Endodermal cell (in vitro differentiated cells): ENCODE measurements around the gene SUPT20HL1. TPM values are rescaled to one million over a fixed set of nuclear protein-coding genes. Genes with fewer than 3 reads are reported as not detected.

Experiments
- DNase-seq: peaks from one replicate; pipeline ENCODE4 v3.0.0-alpha.2; 2017
- H3K27ac ChIP-seq: 2 replicates; pipeline ENCODE4 v1.5.1; 2013; ENCODE audit warnings: mild to moderate bottlenecking, low read depth, low read length, moderate library complexity
- H3K27me3 ChIP-seq: 2 replicates; pipeline ENCODE4 v1.6.1; 2013; ENCODE audit warnings: mild to moderate bottlenecking, low read length, moderate library complexity; ENCODE audit not compliant: insufficient read depth, control insufficient read depth, poor library complexity, severe bottlenecking
- H3K36me3 ChIP-seq: 2 replicates; pipeline ENCODE4 v1.7.0; 2013; ENCODE audit warnings: mild to moderate bottlenecking, low read length, moderate library complexity; ENCODE audit not compliant: control insufficient read depth, insufficient read depth
- H3K4me1 ChIP-seq: one replicate; pipeline ENCODE4 v1.7.0; 2013; ENCODE audit warnings: low read length; ENCODE audit not compliant: control insufficient read depth, insufficient read depth
- H3K4me3 ChIP-seq: 2 replicates; pipeline ENCODE4 v1.5.1; 2013; ENCODE audit warnings: mild to moderate bottlenecking, low read length, moderate library complexity
- H3K9ac ChIP-seq: 2 replicates; pipeline ENCODE4 v1.6.1; 2013; ENCODE audit warnings: mild to moderate bottlenecking, low read length, moderate library complexity; ENCODE audit not compliant: poor library complexity, severe bottlenecking; ENCODE audit errors: extremely low read depth
- H3K9me3 ChIP-seq: 2 replicates; pipeline ENCODE4 v1.6.1; 2013; ENCODE audit warnings: mild to moderate bottlenecking, low read length, moderate library complexity; ENCODE audit not compliant: control insufficient read depth
- H3K27ac Mint-ChIP-seq: 2 replicates; pipeline ENCODE4 v1.8.0; 2020; ENCODE audit warnings: mixed read lengths
- H3K27me3 Mint-ChIP-seq: 2 replicates; pipeline ENCODE4 v1.8.0; 2021; ENCODE audit warnings: mild to moderate bottlenecking, mixed read lengths; ENCODE audit not compliant: insufficient read depth
- H3K36me3 Mint-ChIP-seq: 2 replicates; pipeline ENCODE4 v1.8.0; 2020; ENCODE audit warnings: low read depth, mixed read lengths
- H3K4me1 Mint-ChIP-seq: 2 replicates; pipeline ENCODE4 v1.8.0; 2020; ENCODE audit warnings: mixed read lengths
- H3K4me3 Mint-ChIP-seq: 2 replicates; pipeline ENCODE4 v1.8.0; 2020; ENCODE audit warnings: mild to moderate bottlenecking, moderate library complexity, mixed read lengths
- H3K9me3 Mint-ChIP-seq: 2 replicates; pipeline ENCODE4 v1.8.0; 2020; ENCODE audit warnings: mild to moderate bottlenecking, mixed read lengths
- CTCF ChIP-seq: fragments of 200-600 bp; sonication (generic); conservative IDR thresholded peaks from 2 replicates; pipeline ENCODE4 v1.5.0; 2021; ENCODE audit warnings: antibody characterized with exemption, mild to moderate bottlenecking
- WGBS, 2 experiments: methylation state at CpG; one replicate each; pipeline versions ENCODE4 v1.1.5 to v1.1.7; 2013; ENCODE audit warnings: missing lambda C conversion rate in 2 of 2, mixed read lengths in 1 of 2; ENCODE audit not compliant: insufficient coverage in 1 of 2, insufficient read length in 1 of 2; 5-methylcytosine and 5-hydroxymethylcytosine counted together
- total RNA-seq, 2 donors: library from RNA; stranded (reverse); fragmentation: NEBNext Ultra II Directional in 1 of 2; extraction: Animal tissue kit (Norgen Biotek cat#: 25700) in 1 of 2; gene quantifications; 2 replicates in 1 of 2; 3 replicates in 1 of 2; pipeline ENCODE4 v1.2.1, GENCODE V29; 2021

The SUPT20HL1 gene
- total RNA-seq, 2 donors from 2014 or later: 0.09 TPM; not detected in 1

GRCh38 chrX:24375600-24376131 lies 15.2 kb downstream of the SUPT20HL1 start:
- WGBS, 2 experiments: 80 to 81% methylated on average over 1 to 9 of the region's 12 CpGs
- Mint-ChIP-seq H3K27ac (no peak overlapping the region), H3K4me3 (no peak overlapping the region), H3K36me3 (no peaks in the 10 kb centered on the region), H3K4me1 (peaks cover 32% of the 10 kb centered on the region), H3K27me3 (peaks cover 45% of the 10 kb centered on the region), H3K9me3 (no peaks in the 10 kb centered on the region)
- H3K9ac ChIP-seq: no peak overlapping the region
- TF ChIP-seq CTCF: no peak
- DNase-seq: peak; percentile 64
- no peaks in the 10 kb centered on the region for H3K4me1 ChIP-seq
- no peaks in the 10 kb centered on the region for H3K9me3 ChIP-seq
- no peak overlapping the region for H3K27ac ChIP-seq
- no peaks in the 10 kb centered on the region for H3K36me3 ChIP-seq
- H3K4me3 ChIP-seq: no peak overlapping the region
- peaks cover 13% of the 10 kb centered on the region for H3K27me3 ChIP-seq

- Histone ChIP-seq H3K27ac (no peak overlapping the region), H3K9ac (no peak overlapping the region), H3K4me1 (no peaks in the 10 kb centered on the region), H3K27me3 (peaks cover 6% of the 10 kb centered on the region), H3K9me3 (no peaks in the 10 kb centered on the region), H3K36me3 (no peaks in the 10 kb centered on the region), H3K4me3 (no peak overlapping the region)
- Mint-ChIP-seq H3K9me3 (no peaks in the 10 kb centered on the region), H3K27ac (no peak overlapping the region), H3K36me3 (no peaks in the 10 kb centered on the region), H3K4me1 (peaks cover 32% of the 10 kb centered on the region), H3K27me3 (peaks cover 38% of the 10 kb centered on the region), H3K4me3 (no peak overlapping the region)
- 91% methylated on average over 3 of the region's 3 CpGs; no CpG with 5 or more reads in 1 of the 2 experiments for WGBS, 2 experiments
- TF ChIP-seq CTCF: no peak
- DNase-seq: no peak
Observed at GRCh38 chrX:24376403-24376802, 16.0 kb downstream of the SUPT20HL1 start.

GRCh38 chrX:24377195-24377594 lies 16.8 kb downstream of the SUPT20HL1 start:
- H3K27ac ChIP-seq: no peak overlapping the region
- no peaks in the 10 kb centered on the region for H3K4me1 ChIP-seq
- H3K4me3 Mint-ChIP-seq: no peak overlapping the region
- no peak overlapping the region for H3K27ac Mint-ChIP-seq
- no peak for DNase-seq
- no peak overlapping the region for H3K4me3 ChIP-seq
- no peaks in the 10 kb centered on the region for H3K27me3 ChIP-seq
- no peaks in the 10 kb centered on the region for H3K36me3 Mint-ChIP-seq
- 100% methylated on average over 1 of the region's 2 CpGs; no CpG with 5 or more reads in 1 of the 2 experiments for WGBS, 2 experiments
- peaks cover 24% of the 10 kb centered on the region for H3K4me1 Mint-ChIP-seq
- no peak for TF ChIP-seq CTCF
- H3K27me3 Mint-ChIP-seq: peaks cover 30% of the 10 kb centered on the region
- H3K9me3 ChIP-seq: no peaks in the 10 kb centered on the region
- H3K36me3 ChIP-seq: no peaks in the 10 kb centered on the region
- H3K9ac ChIP-seq: no peak overlapping the region
- H3K9me3 Mint-ChIP-seq: no peaks in the 10 kb centered on the region
